ENCODE results near the gene BHLHE23.

- no peak for TF ChIP-seq EP300 (IDR thresholded peaks at IDR 0.05; ENCODE audit: borderline replicate concordance)
- TF ChIP-seq TAF1 (IDR thresholded peaks at IDR 0.05; ENCODE audit: low read depth), result no peak
- no peak for TF ChIP-seq YY1 (IDR thresholded peaks at IDR 0.05; ENCODE audit: low read depth)
- TF ChIP-seq FOXM1 (IDR thresholded peaks at IDR 0.05; ENCODE audit: borderline replicate concordance, low read depth), result no peak
- TF ChIP-seq, protein P1, sequence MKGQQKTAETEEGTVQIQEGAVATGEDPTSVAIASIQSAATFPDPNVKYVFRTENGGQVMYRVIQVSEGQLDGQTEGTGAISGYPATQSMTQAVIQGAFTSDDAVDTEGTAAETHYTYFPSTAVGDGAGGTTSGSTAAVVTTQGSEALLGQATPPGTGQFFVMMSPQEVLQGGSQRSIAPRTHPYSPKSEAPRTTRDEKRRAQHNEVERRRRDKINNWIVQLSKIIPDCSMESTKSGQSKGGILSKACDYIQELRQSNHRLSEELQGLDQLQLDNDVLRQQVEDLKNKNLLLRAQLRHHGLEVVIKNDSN (IDR thresholded peaks at IDR 0.05), result no peak
- TF ChIP-seq RAD21 (IDR thresholded peaks at IDR 0.05; ENCODE audit: low read depth), result no peak
- no peak for TF ChIP-seq REST (IDR thresholded peaks at IDR 0.05; ENCODE audit: low read depth)
These were observed 36.8 kb downstream of the BHLHE23 start for GRCh38 chr20:62969939-62970306.
